Esophagus muscularis mucosa (tissue), 4 donors: ENCODE measurements around the gene DDX5. TPM values are rescaled to one million over a fixed set of nuclear protein-coding genes. Genes with fewer than 3 reads are reported as not detected.

Experiments
- DNase-seq: peaks from one replicate; pipeline ENCODE4 v3.0.0-alpha.2; 2017; ENCODE audit errors: extremely low spot score
- H3K27ac ChIP-seq, 4 donors: fragments of 200-600 bp; sonication (generic); replicated peaks in 1 of 4; 1 replicate in 3 of 4; 2 replicates in 1 of 4; pipeline ENCODE4 v1.5.1; 2016 to 2019; ENCODE audit warnings: mild to moderate bottlenecking in 1 of 4
- H3K27me3 ChIP-seq, 4 donors: fragments of 200-600 bp; sonication (generic); one replicate each; pipeline versions ENCODE4 v1.5.1 to v1.6.0; 2016 to 2019
- H3K36me3 ChIP-seq, 4 donors: fragments of 200-600 bp; sonication (generic); one replicate each; pipeline ENCODE4 v1.5.1; 2016 to 2019
- H3K4me1 ChIP-seq, 4 donors: fragments of 200-600 bp; sonication (generic); one replicate each; pipeline ENCODE4 v1.5.1; 2016 to 2019
- H3K4me3 ChIP-seq, 4 donors: fragments of 200-600 bp; sonication (generic); 1 replicate in 2 of 4; 2 replicates in 2 of 4; pipeline ENCODE4 v1.5.1; 2016 to 2019; ENCODE audit warnings: mild to moderate bottlenecking in 4 of 4, moderate library complexity in 1 of 4
- H3K9me3 ChIP-seq, 4 donors: fragments of 200-600 bp; sonication (generic); 1 replicate in 3 of 4; 2 replicates in 1 of 4; pipeline ENCODE4 v1.5.1; 2016 to 2019
- EP300 ChIP-seq: sonication (generic); formaldehyde crosslinking; IDR thresholded peaks from one replicate; pipeline ENCODE4 v1.6.1; 2017; ENCODE audit warnings: antibody characterized with exemption
- POLR2A ChIP-seq: fragments of 450-650 bp; IDR thresholded peaks from one replicate; pipeline ENCODE4 v1.6.1; 2017; ENCODE audit warnings: antibody characterized with exemption, moderate library complexity, mild to moderate bottlenecking, low read depth
- POLR2AphosphoS5 ChIP-seq, 2 donors: sonication (generic); formaldehyde crosslinking; IDR thresholded peaks; one replicate each; pipeline ENCODE4 v1.6.1; 2017; ENCODE audit warnings: antibody characterized with exemption in 2 of 2
- WGBS: methylation state at CpG from one replicate; pipeline ENCODE4 v1.1.5; 2018; 5-methylcytosine and 5-hydroxymethylcytosine counted together
- intact Hi-C: fragments of 100-400 bp; cut with DNase I; formaldehyde crosslinking; loops from one replicate; pipeline ENCODE4 v1.15.1; 2023
- total RNA-seq, 4 donors: library from RNA; depleted of rRNA; stranded (reverse); fragments of >200 nt; gene quantifications; one replicate each; pipeline versions ENCODE4 v1.1.0 to v1.2.1, GENCODE V29; 2016
- TF ChIP-seq, protein P1 (sequence below), 3 experiments: fragments of 200-600 bp in 2 of 3; fragments of 450-650 bp in 1 of 3; sonication (generic) in 2 of 3; IDR thresholded peaks; one replicate each; pipeline ENCODE4 v1.5.1; 2017 to 2019; ENCODE audit warnings: antibody characterized with exemption in 3 of 3, mild to moderate bottlenecking in 2 of 3, moderate library complexity in 1 of 3

Gene DDX5
- total RNA-seq, 4 donors from 2014 or later = 422 to 728 (median 528) TPM

DNA sequence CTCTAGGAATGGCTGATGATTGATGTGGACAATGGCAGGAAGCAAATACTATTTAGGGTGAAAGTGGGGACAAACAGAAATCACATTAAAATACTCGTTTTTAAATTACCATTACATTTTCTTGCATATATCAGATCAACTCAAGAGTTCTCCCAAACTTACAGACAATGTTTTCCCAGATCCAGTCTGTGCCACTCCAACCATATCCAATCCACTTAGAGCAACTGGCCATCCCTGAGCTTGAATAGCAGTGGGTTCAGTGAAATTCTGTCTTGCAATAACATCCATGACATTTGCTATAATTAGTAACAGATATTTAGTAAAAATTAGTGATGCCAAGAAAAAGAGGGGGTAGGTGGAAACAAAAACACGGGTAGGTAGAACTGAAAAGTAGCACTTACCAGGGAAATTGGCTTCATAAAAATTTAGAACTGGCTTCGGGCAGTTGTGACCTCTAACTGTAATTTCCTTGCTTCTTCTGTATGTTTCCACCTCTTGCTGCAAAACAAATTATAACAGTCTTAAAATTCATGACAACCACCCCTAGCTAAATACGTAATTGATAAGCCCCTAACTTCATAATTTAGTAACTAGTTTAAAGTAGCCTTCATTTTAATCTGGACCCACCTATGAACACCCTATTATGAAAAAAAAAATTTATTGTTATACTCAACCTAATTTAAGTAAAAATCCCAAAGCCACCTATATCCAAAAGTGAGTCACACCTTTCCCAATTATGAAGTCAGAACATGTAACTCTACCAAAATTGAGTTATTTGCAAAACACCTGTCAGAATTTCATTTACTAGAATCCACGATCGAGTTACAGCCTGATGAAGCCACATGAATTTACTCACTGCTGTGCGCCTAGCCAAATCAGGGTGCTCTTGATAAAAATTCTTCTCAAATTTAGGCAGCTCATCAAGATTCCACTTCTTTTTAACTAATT, 2.0 kb downstream of the DDX5 start:
- peaks cover 51 to 63% (median 58%) of the 10 kb centered on the region in 4 donors for H3K36me3 ChIP-seq
- WGBS = 25% methylated on average over 7 of the region's 7 CpGs
- intact Hi-C loops = loop anchor here (5.0 kb wide), 1 partner anchor 148 kb away; no protein-coding TSS in a partner anchor
- DNase-seq = no peak
- H3K27me3 ChIP-seq = no peaks in the 10 kb centered on the region
- peaks cover 55 to 72% (median 70%) of the 10 kb centered on the region in 4 donors for H3K4me1 ChIP-seq
- TF ChIP-seq, protein P1, sequence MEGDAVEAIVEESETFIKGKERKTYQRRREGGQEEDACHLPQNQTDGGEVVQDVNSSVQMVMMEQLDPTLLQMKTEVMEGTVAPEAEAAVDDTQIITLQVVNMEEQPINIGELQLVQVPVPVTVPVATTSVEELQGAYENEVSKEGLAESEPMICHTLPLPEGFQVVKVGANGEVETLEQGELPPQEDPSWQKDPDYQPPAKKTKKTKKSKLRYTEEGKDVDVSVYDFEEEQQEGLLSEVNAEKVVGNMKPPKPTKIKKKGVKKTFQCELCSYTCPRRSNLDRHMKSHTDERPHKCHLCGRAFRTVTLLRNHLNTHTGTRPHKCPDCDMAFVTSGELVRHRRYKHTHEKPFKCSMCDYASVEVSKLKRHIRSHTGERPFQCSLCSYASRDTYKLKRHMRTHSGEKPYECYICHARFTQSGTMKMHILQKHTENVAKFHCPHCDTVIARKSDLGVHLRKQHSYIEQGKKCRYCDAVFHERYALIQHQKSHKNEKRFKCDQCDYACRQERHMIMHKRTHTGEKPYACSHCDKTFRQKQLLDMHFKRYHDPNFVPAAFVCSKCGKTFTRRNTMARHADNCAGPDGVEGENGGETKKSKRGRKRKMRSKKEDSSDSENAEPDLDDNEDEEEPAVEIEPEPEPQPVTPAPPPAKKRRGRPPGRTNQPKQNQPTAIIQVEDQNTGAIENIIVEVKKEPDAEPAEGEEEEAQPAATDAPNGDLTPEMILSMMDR (IDR thresholded peaks at IDR 0.05) = no peak
- TF ChIP-seq POLR2A (no peak), EP300 (no peak), POLR2AphosphoS5 (IDR thresholded peaks at IDR 0.05) (no peak)
- no peaks in the 10 kb centered on the region for H3K9me3 ChIP-seq
- H3K27ac ChIP-seq = peak overlapping the region; percentile 99 to 100 (median 99)
- H3K4me3 ChIP-seq = peak overlapping the region; percentile 77 to 94 (median 90)

DNA sequence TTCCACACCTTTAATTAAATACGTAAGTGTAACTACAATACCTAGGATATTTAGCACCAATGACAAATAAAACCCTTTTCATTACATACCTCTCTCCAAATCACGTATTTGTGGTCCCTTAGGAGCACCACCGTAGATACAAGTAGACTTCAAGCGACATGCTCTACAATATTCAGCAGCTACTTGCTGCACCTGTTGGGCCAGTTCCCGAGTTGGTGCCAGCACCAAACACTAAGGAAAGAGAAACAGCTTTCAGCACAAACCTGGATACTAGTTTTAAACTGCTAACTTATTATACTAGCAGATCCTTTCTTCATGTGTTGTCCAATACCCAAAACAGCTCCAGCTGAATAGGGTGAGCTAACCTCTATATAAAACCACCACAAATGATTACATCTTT, 2.7 kb downstream of the DDX5 start:
- peaks cover 54 to 67% (median 64%) of the 10 kb centered on the region in 4 donors for H3K36me3 ChIP-seq
- intact Hi-C loops = loop anchor here (5.0 kb wide), 1 partner anchor 149 kb away; no protein-coding TSS in a partner anchor
- TF ChIP-seq EP300 (no peak), POLR2AphosphoS5 (IDR thresholded peaks at IDR 0.05) (no peak), POLR2A (no peak)
- TF ChIP-seq, protein P1 (IDR thresholded peaks at IDR 0.05) = no peak
- peaks cover 49 to 72% (median 67%) of the 10 kb centered on the region in 4 donors for H3K4me1 ChIP-seq
- H3K27me3 ChIP-seq = no peaks in the 10 kb centered on the region
- 68% methylated on average over 5 of the region's 5 CpGs for WGBS
- H3K4me3 ChIP-seq = peak overlapping the region in 3 of 4 donors; percentile 77 to 94 (median 91)
- H3K27ac ChIP-seq = peak overlapping the region; percentile 30 to 100 (median 99)
- no peaks in the 10 kb centered on the region for H3K9me3 ChIP-seq
- DNase-seq = no peak

DNA sequence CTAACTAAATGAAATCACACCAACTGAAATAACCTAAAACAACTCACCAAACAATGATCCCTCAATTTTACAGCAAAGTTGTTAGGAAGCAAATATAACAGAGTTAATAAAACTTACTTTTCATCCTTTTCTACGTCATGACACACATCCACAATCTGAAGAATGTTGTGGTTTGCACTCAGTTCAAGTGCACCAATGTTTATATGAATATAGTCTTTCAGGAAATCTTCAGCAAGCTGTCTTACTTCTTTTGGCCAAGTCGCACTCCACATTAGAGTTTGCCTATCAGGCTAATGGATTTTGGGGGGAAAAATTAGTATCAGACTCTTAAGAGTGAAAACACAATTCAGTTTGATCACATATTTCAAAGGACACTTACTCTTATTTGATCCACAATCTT, 3.3 kb downstream of the DDX5 start:
- intact Hi-C loops = loop anchor here (5.0 kb wide), 1 partner anchor 149 kb away; no protein-coding TSS in a partner anchor
- Histone ChIP-seq H3K9me3 (no peaks in the 10 kb centered on the region), H3K4me3 (no peak overlapping the region), H3K27me3 (no peaks in the 10 kb centered on the region), H3K4me1 (peaks cover 49 to 72% (median 67%) of the 10 kb centered on the region in 4 donors), H3K27ac (peak overlapping the region in 3 of 4 donors; percentile 31 to 99 (median 99)), H3K36me3 (peaks cover 54 to 72% (median 69%) of the 10 kb centered on the region in 4 donors)
- no peak for TF ChIP-seq POLR2AphosphoS5 (IDR thresholded peaks at IDR 0.05)
- TF ChIP-seq EP300 = no peak
- TF ChIP-seq, protein P1 (IDR thresholded peaks at IDR 0.05) = no peak
- TF ChIP-seq POLR2A = no peak
- no peak for DNase-seq
- 68% methylated on average over 2 of the region's 2 CpGs for WGBS

DNA sequence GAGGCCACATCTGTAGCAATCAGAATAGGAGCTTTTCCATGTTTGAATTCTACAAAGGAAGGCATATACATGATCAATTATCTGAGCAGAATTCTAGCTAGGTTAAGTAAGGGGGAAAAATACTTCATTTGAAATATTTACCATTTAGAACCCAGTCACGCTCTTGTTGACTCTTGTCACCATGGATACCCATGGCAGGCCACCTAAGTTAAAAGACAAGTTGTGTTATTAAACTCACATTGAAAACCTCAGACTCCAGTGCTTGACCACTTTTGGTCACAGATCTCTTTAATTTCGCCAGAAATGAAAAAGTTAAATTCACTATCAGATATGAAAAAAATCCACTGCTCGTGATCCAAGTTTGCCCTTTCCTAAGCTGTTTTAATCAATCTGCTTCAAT, 4.1 kb downstream of the DDX5 start:
- 52% methylated on average over 3 of the region's 3 CpGs for WGBS
- intact Hi-C loops = loop anchor here (5.0 kb wide), 1 partner anchor 150 kb away; no protein-coding TSS in a partner anchor
- Histone ChIP-seq H3K27ac (peak overlapping the region in 2 of 4 donors; percentile 31 to 99), H3K4me3 (no peak overlapping the region), H3K9me3 (no peaks in the 10 kb centered on the region), H3K4me1 (peaks cover 54 to 75% (median 71%) of the 10 kb centered on the region in 4 donors), H3K36me3 (peaks cover 54 to 76% (median 70%) of the 10 kb centered on the region in 4 donors), H3K27me3 (no peaks in the 10 kb centered on the region)
- DNase-seq = no peak
- no peak for TF ChIP-seq POLR2AphosphoS5 (IDR thresholded peaks at IDR 0.05)
- TF ChIP-seq POLR2A = no peak
- TF ChIP-seq, protein P1 (IDR thresholded peaks at IDR 0.05) = no peak
- TF ChIP-seq EP300 = no peak
